ENCODE results near the gene WDCP.

The WDCP gene

GRCh38 chr2:24024996-24025663 lies 22.1 kb downstream of the WDCP start:
- no peak for TF ChIP-seq TCF4 (CRISPR knock-in tag; IDR thresholded peaks at IDR 0.05; ENCODE audit: borderline replicate concordance)
- no peak for ATAC-seq

- peak; percentile 37 for ATAC-seq
- no peak for TF ChIP-seq PATZ1 (CRISPR knock-in tag; IDR thresholded peaks at IDR 0.05; ENCODE audit: borderline replicate concordance)
- no peak for TF ChIP-seq ZC3H10 (CRISPR knock-in tag; IDR thresholded peaks at IDR 0.05)
- no peak for TF ChIP-seq ISL1 (CRISPR knock-in tag; IDR thresholded peaks at IDR 0.05)
- TF ChIP-seq OSR1 (CRISPR knock-in tag; IDR thresholded peaks at IDR 0.05), result no peak
- TF ChIP-seq ZNF8 (CRISPR knock-in tag; IDR thresholded peaks at IDR 0.05), result no peak
- TF ChIP-seq ZFP30 (CRISPR knock-in tag; IDR thresholded peaks at IDR 0.05), result no peak
- no peak for TF ChIP-seq TOX (CRISPR knock-in tag; IDR thresholded peaks at IDR 0.05; ENCODE audit: borderline replicate concordance)
- TF ChIP-seq ARNTL (CRISPR knock-in tag; IDR thresholded peaks at IDR 0.05; ENCODE audit: borderline replicate concordance, low read depth), result no peak
- TF ChIP-seq CSDC2 (CRISPR knock-in tag; IDR thresholded peaks at IDR 0.05), result no peak
- no peak for TF ChIP-seq ZNF70 (CRISPR knock-in tag; IDR thresholded peaks at IDR 0.05)
- no peak for TF ChIP-seq SNAI2 (CRISPR knock-in tag; IDR thresholded peaks at IDR 0.05)
- no peak for TF ChIP-seq POU6F1 (CRISPR knock-in tag; IDR thresholded peaks at IDR 0.05; ENCODE audit: borderline replicate concordance, low read depth)
- TF ChIP-seq GLIS3 (CRISPR knock-in tag; IDR thresholded peaks at IDR 0.05), result no peak
- no peak for TF ChIP-seq TSHZ2 (CRISPR knock-in tag; IDR thresholded peaks at IDR 0.05)
- TF ChIP-seq RARB (CRISPR knock-in tag; IDR thresholded peaks at IDR 0.05), result no peak
- no peak for TF ChIP-seq ZFP3 (CRISPR knock-in tag; IDR thresholded peaks at IDR 0.05)
- no peak for TF ChIP-seq PPARA (CRISPR knock-in tag; IDR thresholded peaks at IDR 0.05; ENCODE audit: borderline replicate concordance)
- TF ChIP-seq CSRNP3 (CRISPR knock-in tag; IDR thresholded peaks at IDR 0.05), result no peak
Observed at GRCh38 chr2:24024018-24024417, 23.2 kb downstream of the WDCP start.

- TF ChIP-seq ZNF8 (CRISPR knock-in tag; IDR thresholded peaks at IDR 0.05), result no peak
- no peak for TF ChIP-seq TCF4 (CRISPR knock-in tag; IDR thresholded peaks at IDR 0.05; ENCODE audit: borderline replicate concordance)
- ATAC-seq, result no peak
Observed at GRCh38 chr2:24022975-24023575, 24.1 kb downstream of the WDCP start.

GRCh38 chr2:24022324-24022974 lies 24.7 kb downstream of the WDCP start:
- no peak for ATAC-seq
- no peak for TF ChIP-seq CSRNP3 (CRISPR knock-in tag; IDR thresholded peaks at IDR 0.05)
- TF ChIP-seq ESRRG (CRISPR knock-in tag; IDR thresholded peaks at IDR 0.05), result no peak
- TF ChIP-seq OSR1 (CRISPR knock-in tag; IDR thresholded peaks at IDR 0.05), result no peak
- no peak for TF ChIP-seq ARNTL (CRISPR knock-in tag; IDR thresholded peaks at IDR 0.05; ENCODE audit: borderline replicate concordance, low read depth)
- no peak for TF ChIP-seq BACH2 (CRISPR knock-in tag; IDR thresholded peaks at IDR 0.05; ENCODE audit: borderline replicate concordance)
- no peak for TF ChIP-seq ZNF565 (CRISPR knock-in tag; conservative IDR thresholded peaks at IDR 0.05; ENCODE audit: low read depth)
- TF ChIP-seq ZNF8 (CRISPR knock-in tag; IDR thresholded peaks at IDR 0.05), result no peak
- TF ChIP-seq GLIS3 (CRISPR knock-in tag; IDR thresholded peaks at IDR 0.05), result no peak
- no peak for TF ChIP-seq ZNF70 (CRISPR knock-in tag; IDR thresholded peaks at IDR 0.05)
- TF ChIP-seq ZC3H10 (CRISPR knock-in tag; IDR thresholded peaks at IDR 0.05), result no peak
- TF ChIP-seq CREB5 (CRISPR knock-in tag; IDR thresholded peaks at IDR 0.05; ENCODE audit: low read depth), result no peak
